ENCODE results near the gene ZNF750. TPM values are rescaled to one million over a fixed set of nuclear protein-coding genes. Genes with fewer than 3 reads are reported as not detected.

The ZNF750 gene
- total and polyA plus RNA-seq, 10 donors, result 0.05 to 0.16 (median 0.13) TPM; not detected in 5

- WGBS, 5 donors, result 73 to 89% (median 83%) methylated on average over 5 to 11 of the region's 11 CpGs
- no peak for DNase-seq
- Histone ChIP-seq H3K9me3 (no peaks in the 10 kb centered on the region), H3K4me1 (peaks cover 25 to 89% (median 65%) of the 10 kb centered on the region in 6 donors), H3K27me3 (replicated peaks in 1 of 7) (no peaks in the 10 kb centered on the region), H3K4me3 (no peak overlapping the region), H3K27ac (peak overlapping the region in 2 of 8 donors; percentile 1 to 7), H3K36me3 (peaks cover 0 to 38% (median 17%) of the 10 kb centered on the region in 6 donors)
- intact Hi-C loops (cut with DNase I; ENCODE audit: low total_unique reads), result no loop called here
- TF ChIP-seq POLR2AphosphoS5 (IDR thresholded peaks at IDR 0.05), result no peak
- no peak for TF ChIP-seq CTCF (IDR thresholded peaks at IDR 0.05 in 8 of 11, conservative IDR thresholded peaks at IDR 0.05 in 3 of 11)
- no peak for TF ChIP-seq POLR2A (IDR thresholded peaks at IDR 0.05)
Measured at GRCh38 chr17:82866590-82867191, 26.9 kb upstream of the ZNF750 start.

GRCh38 chr17:82865774-82866395 is 26.1 kb upstream of the ZNF750 start:
- Histone ChIP-seq H3K36me3 (peaks cover 0 to 30% (median 10%) of the 10 kb centered on the region in 6 donors), H3K9me3 (no peaks in the 10 kb centered on the region), H3K27ac (peak overlapping the region in 3 of 8 donors; percentile 1 to 82 (median 73)), H3K4me3 (no peak overlapping the region), H3K4me1 (peaks cover 27 to 89% (median 64%) of the 10 kb centered on the region in 6 donors), H3K27me3 (replicated peaks in 1 of 7) (no peaks in the 10 kb centered on the region)
- intact Hi-C loops (cut with DNase I; ENCODE audit: low total_unique reads), result no loop called here
- TF ChIP-seq POLR2A (IDR thresholded peaks at IDR 0.05) (no peak), CTCF (IDR thresholded peaks at IDR 0.05 in 8 of 11, conservative IDR thresholded peaks at IDR 0.05 in 3 of 11) (no peak), POLR2AphosphoS5 (IDR thresholded peaks at IDR 0.05) (no peak)
- no peak for DNase-seq
- 62 to 80% (median 78%) methylated on average over 9 of the region's 9 CpGs for WGBS, 5 donors

- no peak for TF ChIP-seq POLR2AphosphoS5 (IDR thresholded peaks at IDR 0.05)
- TF ChIP-seq CTCF (IDR thresholded peaks at IDR 0.05 in 8 of 11, conservative IDR thresholded peaks at IDR 0.05 in 3 of 11), result no peak
- TF ChIP-seq POLR2A (IDR thresholded peaks at IDR 0.05), result no peak
- DNase-seq, result peak; percentile 76
- H3K36me3 ChIP-seq, result peaks cover 0 to 24% (median 4%) of the 10 kb centered on the region in 6 donors
- H3K4me1 ChIP-seq, result peaks cover 34 to 89% (median 64%) of the 10 kb centered on the region in 6 donors
- H3K27me3 ChIP-seq (replicated peaks in 1 of 7), result no peaks in the 10 kb centered on the region
- no peaks in the 10 kb centered on the region for H3K9me3 ChIP-seq
- intact Hi-C loops (cut with DNase I; ENCODE audit: low total_unique reads), result no loop called here
- peak overlapping the region in 5 of 8 donors; percentile 61 to 88 (median 82) for H3K27ac ChIP-seq
- WGBS, 5 donors, result 81 to 95% (median 83%) methylated on average over 20 to 23 of the region's 23 CpGs
- H3K4me3 ChIP-seq, result no peak overlapping the region
Measured at GRCh38 chr17:82865274-82865673, 25.5 kb upstream of the ZNF750 start.

- 38 to 70% (median 69%) methylated on average over 5 to 16 of the region's 16 CpGs for WGBS, 5 donors
- peaks cover 38 to 89% (median 66%) of the 10 kb centered on the region in 6 donors for H3K4me1 ChIP-seq
- no peak for DNase-seq
- TF ChIP-seq POLR2A (IDR thresholded peaks at IDR 0.05) (no peak), POLR2AphosphoS5 (IDR thresholded peaks at IDR 0.05) (peak in 1 of 3 donors; percentile 72)
- intact Hi-C loops (cut with DNase I; ENCODE audit: low total_unique reads), result no loop called here
- H3K36me3 ChIP-seq, result peaks cover 0 to 19% (median 0%) of the 10 kb centered on the region in 6 donors
- no peaks in the 10 kb centered on the region for H3K27me3 ChIP-seq (replicated peaks in 1 of 7)
- H3K9me3 ChIP-seq, result no peaks in the 10 kb centered on the region
- peak overlapping the region in 1 of 8 donors; percentile 28 for H3K4me3 ChIP-seq
- H3K27ac ChIP-seq, result peak overlapping the region; percentile 46 to 88 (median 67)
Measured at GRCh38 chr17:82864713-82865248, 25.0 kb upstream of the ZNF750 start.

All from spleen (tissue), 11 donors.